GM21515 (cell line): Measurements from ENCODE around the gene FAM20A.

Source experiments
- ATAC-seq: cut with Tn5 transposase; IDR thresholded peaks from one replicate; pipeline ENCODE4 v1.9.1; 2021; ENCODE audit not compliant: unreplicated experiment

FAM20A gene

GRCh38 chr17:68611353-68612208 lies 10.4 kb upstream of the FAM20A start:
- ATAC-seq = no peak

GRCh38 chr17:68610554-68610953 lies 9.4 kb upstream of the FAM20A start:
- no peak for ATAC-seq

DNA sequence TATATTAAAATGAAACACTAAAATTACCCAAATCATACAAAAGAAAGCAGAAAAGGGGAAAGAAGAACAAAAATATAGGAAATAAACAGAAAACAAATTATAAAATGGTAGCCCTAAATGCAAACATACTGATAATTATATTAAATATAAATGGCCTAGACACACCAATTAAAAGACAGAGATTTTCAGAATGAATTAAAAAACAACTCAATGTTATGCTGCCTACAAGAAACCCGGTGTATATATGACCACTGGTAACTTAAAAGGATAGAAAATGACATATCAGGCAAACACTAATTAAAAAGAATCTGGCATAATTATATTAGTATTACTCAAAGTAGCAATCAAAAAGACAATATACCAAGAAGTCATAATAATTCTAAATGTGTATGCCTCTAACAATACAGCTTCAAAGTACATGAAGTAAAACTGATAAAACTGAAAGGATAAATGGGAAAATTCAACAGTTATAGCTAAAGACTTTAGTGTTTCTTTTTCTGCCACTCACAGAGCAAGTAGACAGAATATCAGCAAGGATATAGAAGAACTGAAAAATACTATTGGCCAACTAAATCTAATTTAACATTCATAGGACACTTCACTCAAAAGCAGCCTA lies 7.5 kb upstream of the FAM20A start:
- no peak for ATAC-seq

- ATAC-seq = no peak
These were observed 5.5 kb upstream of the FAM20A start for GRCh38 chr17:68606451-68607307.

DNA sequence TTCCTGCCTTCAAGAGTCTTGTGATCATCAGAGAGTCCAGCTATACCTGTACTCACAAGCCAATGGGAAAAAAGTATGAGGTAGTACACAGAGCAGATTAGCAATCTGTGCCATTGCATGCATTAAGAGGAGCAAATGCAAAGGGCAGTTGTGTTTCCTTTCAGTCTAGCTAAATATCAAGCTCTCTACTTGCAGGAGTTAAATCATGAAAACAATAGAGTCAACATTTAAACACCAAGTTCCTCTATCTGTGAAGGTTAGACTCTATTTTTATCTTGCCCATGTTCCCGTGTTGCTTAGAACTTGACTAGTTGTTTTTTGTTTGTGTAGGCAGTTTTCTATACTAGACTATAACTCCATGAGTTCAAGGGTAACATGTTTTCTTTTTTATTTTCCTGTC lies 4.7 kb upstream of the FAM20A start:
- no peak for ATAC-seq

- no peak for ATAC-seq
These were observed 2.5 kb upstream of the FAM20A start for GRCh38 chr17:68603656-68604055.

- no peak for ATAC-seq
These were observed 1.9 kb upstream of the FAM20A start for GRCh38 chr17:68603027-68603426.

DNA sequence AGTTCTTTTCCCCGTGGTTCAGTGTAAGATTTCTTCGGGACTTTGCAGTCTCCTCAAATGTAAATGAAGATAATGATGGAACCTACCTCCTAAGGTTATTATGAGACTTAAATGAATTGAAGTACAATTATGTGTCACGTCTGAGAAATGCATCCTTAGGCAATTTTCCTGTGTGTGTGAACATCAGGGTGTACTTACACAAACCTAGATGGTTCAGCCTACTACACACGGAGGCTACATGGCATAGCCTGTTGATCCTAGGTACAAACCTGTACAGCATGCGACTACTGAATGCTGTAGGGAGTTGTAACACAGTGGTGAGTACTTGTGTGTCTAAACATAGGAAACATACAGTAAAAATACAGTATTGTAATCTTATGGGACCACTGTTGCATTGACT lies 1.1 kb upstream of the FAM20A start:
- ATAC-seq = no peak

DNA sequence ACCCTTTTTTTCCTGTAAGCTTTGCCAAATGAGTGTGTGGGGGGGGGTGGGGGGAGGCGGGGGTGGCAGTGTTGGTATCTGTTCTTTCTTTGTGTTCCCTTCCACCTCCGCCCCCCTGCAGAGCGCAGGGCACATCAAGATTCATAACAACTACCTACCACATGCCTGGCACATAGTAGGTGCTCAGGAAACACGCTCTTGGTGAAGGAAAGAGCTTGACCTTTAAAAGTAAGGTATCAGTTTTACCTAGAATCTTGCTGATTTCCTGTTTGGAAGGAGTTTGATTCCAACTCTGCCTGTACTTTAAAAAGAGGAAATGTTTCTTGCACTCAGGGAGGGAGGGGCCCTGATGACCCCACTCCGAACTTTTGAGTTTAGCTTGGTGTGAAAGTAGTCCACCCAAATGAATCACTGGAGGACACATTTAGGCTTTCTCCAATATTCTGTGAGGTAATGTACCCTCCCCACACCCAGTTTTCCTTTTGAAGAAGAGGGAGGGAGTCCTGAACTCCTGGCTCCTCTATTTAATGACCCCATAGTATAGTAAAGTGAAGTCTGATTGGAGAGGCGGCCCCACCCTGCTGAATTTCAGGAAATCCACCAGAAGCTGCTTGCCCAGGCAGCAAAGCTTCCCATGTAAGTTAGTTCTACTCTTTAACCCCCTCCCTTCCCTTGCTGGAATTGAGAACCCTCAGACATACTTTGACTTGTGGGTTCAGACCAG lies 560 bp upstream of the FAM20A start:
- no peak for ATAC-seq

DNA sequence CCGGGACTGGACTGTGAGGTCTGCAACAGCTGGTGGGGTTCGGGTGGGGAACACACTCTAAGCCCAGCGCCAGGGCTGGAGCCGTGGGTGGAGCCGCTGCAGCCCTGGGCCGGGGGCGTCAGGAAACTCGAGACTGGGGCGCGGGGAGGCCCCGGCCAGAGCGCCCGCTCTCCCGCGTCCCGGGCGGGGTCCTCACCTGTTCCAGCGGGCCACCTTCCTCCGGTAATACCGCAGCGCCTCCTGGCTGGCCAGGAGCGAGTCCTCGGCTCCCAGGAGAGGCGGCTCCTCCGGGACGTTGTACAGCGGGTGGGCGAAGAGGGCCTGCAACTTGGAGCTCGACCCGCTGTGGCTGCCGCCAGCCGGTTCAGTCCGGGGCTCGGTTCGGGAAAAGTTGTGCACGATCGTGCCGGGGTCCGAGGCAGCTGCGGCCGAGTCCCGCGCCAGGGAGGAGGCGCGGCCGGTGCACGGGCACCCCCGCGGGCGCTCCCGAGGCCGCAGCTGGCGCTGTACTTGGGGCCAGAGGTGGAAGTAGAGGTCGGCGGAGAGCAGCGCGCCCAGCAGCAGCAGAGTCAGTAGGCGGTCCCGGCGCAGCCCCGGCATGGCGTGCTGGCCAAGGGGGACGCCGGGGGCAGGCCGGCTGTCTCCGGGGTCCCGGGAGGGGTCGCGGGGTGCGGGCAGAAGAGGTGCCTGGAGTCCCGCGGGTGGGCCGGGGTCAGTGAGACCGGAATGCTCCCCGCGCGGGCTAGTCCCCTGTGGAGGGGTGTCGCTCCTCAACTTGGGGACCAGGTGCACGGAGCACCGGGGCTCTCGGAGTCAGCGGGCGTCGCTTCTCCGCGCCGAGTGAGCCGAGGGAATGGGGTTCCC lies 868 bp downstream of the FAM20A start:
- no peak for ATAC-seq

GRCh38 chr17:68599552-68600066 lies 1.6 kb downstream of the FAM20A start:
- no peak for ATAC-seq

- no peak for ATAC-seq
These were observed 2.1 kb downstream of the FAM20A start for GRCh38 chr17:68599091-68599490.

DNA sequence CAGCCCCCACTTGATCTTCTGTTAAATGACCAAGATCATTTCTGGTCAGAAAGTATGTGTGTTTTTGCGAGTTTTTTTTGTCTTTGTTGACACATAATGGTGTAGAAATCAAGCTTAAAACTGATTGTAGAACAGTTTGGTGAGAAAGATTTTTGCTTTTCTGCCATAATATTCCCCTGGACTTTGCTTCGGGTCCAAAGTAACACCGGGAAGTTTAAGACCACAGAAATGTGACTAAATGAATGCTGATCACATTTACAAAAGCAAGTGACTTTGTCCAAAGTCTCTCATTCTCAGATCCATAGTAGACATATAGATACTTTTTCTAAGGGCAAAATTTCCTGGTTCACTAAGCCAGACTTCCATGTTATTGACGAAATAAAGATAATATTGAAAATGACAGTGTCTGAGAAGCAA lies 2.6 kb downstream of the FAM20A start:
- no peak for ATAC-seq

GRCh38 chr17:68598074-68598473 lies 3.1 kb downstream of the FAM20A start:
- ATAC-seq = no peak

GRCh38 chr17:68596411-68596945 lies 4.7 kb downstream of the FAM20A start:
- ATAC-seq = no peak

GRCh38 chr17:68595986-68596385 lies 5.2 kb downstream of the FAM20A start:
- ATAC-seq = no peak

GRCh38 chr17:68595496-68595895 lies 5.7 kb downstream of the FAM20A start:
- ATAC-seq = no peak

- ATAC-seq = no peak
These were observed 6.6 kb downstream of the FAM20A start for GRCh38 chr17:68594552-68594951.
